Subcutaneous abdominal adipose tissue (tissue), 5 donors: ENCODE data around the gene ALCAM.
"Not testable (repeated sequence)": the region's sequence is repeated elsewhere in the genome, so short reads cannot be mapped to it uniquely, and the experiment has no call there.

Experiments
- H3K27ac ChIP-seq: one replicate; pipeline ENCODE4 v1.7.0; 2013; ENCODE audit warnings: low read depth, mild to moderate bottlenecking, inconsistent platforms, low read length, moderate library complexity
- H3K27me3 ChIP-seq, 5 donors: one replicate each; pipeline ENCODE4 v1.7.0; 2013; ENCODE audit warnings: low read length in 5 of 5, inconsistent platforms in 1 of 5; ENCODE audit not compliant: control insufficient read depth in 5 of 5, insufficient read depth in 4 of 5
- H3K36me3 ChIP-seq, 5 donors: one replicate each; pipeline ENCODE4 v1.7.0; 2013; ENCODE audit warnings: low read length in 5 of 5; ENCODE audit not compliant: control insufficient read depth in 5 of 5, insufficient read depth in 5 of 5
- H3K4me1 ChIP-seq, 5 donors: one replicate each; pipeline ENCODE4 v1.7.0; 2013; ENCODE audit warnings: low read length in 5 of 5, mild to moderate bottlenecking in 3 of 5, moderate library complexity in 1 of 5; ENCODE audit not compliant: control insufficient read depth in 5 of 5, insufficient read depth in 5 of 5
- H3K4me3 ChIP-seq, 5 donors: one replicate each; pipeline ENCODE4 v1.7.0; 2013; ENCODE audit warnings: low read length in 5 of 5, low read depth in 1 of 5
- H3K9ac ChIP-seq, 5 donors: one replicate each; pipeline ENCODE4 v1.7.0; 2013; ENCODE audit warnings: low read length in 5 of 5, mild to moderate bottlenecking in 4 of 5, moderate library complexity in 3 of 5
- H3K9me3 ChIP-seq, 5 donors: one replicate each; pipeline ENCODE4 v1.7.0; 2013; ENCODE audit warnings: low read length in 5 of 5; ENCODE audit not compliant: control insufficient read depth in 5 of 5
- donor health status: healthy.
- donor health status: healthy.
- donor health status: healthy.
- donor health status: healthy.
- donor health status: healthy.

The ALCAM gene

GRCh38 chr3:105594219-105594618, 227.5 kb downstream of the ALCAM start:
- Histone ChIP-seq H3K27ac (no peak overlapping the region), H3K9me3 (no peaks in the 10 kb centered on the region), H3K9ac (no peak overlapping the region), H3K4me3 (no peak overlapping the region), H3K4me1 (no peaks in the 10 kb centered on the region), H3K36me3 (no peaks in the 10 kb centered on the region), H3K27me3 (no peaks in the 10 kb centered on the region)

- no peaks in the 10 kb centered on the region for H3K9me3 ChIP-seq
- no peak overlapping the region for H3K4me3 ChIP-seq
- H3K36me3 ChIP-seq, result no peaks in the 10 kb centered on the region
- H3K27me3 ChIP-seq, result no peaks in the 10 kb centered on the region
- no peaks in the 10 kb centered on the region for H3K4me1 ChIP-seq
- H3K9ac ChIP-seq, result no peak overlapping the region
- no peak overlapping the region for H3K27ac ChIP-seq
These were observed 231.5 kb downstream of the ALCAM start for GRCh38 chr3:105598042-105598796.

GRCh38 chr3:105599350-105599749, 232.6 kb downstream of the ALCAM start:
- Histone ChIP-seq H3K27ac (no peak overlapping the region), H3K9ac (no peak overlapping the region), H3K4me3 (no peak overlapping the region), H3K27me3 (no peaks in the 10 kb centered on the region), H3K36me3 (no peaks in the 10 kb centered on the region), H3K9me3 (no peaks in the 10 kb centered on the region), H3K4me1 (no peaks in the 10 kb centered on the region)

- not testable (repeated sequence) for H3K9ac ChIP-seq, H3K27me3 ChIP-seq, H3K4me3 ChIP-seq, H3K4me1 ChIP-seq, H3K36me3 ChIP-seq, H3K9me3 ChIP-seq, H3K27ac ChIP-seq
These were observed 235.0 kb downstream of the ALCAM start for GRCh38 chr3:105601756-105602155.

GRCh38 chr3:105602286-105602685, 235.6 kb downstream of the ALCAM start:
- not testable (repeated sequence) for H3K36me3 ChIP-seq, H3K4me1 ChIP-seq, H3K4me3 ChIP-seq, H3K27ac ChIP-seq, H3K9ac ChIP-seq, H3K27me3 ChIP-seq, H3K9me3 ChIP-seq

- not testable (repeated sequence) for H3K4me3 ChIP-seq, H3K4me1 ChIP-seq, H3K9me3 ChIP-seq, H3K27me3 ChIP-seq, H3K27ac ChIP-seq, H3K36me3 ChIP-seq, H3K9ac ChIP-seq
These were observed 236.8 kb downstream of the ALCAM start for GRCh38 chr3:105603516-105603915.

- H3K9me3 ChIP-seq, result no peaks in the 10 kb centered on the region
- no peak overlapping the region for H3K4me3 ChIP-seq
- H3K9ac ChIP-seq, result no peak overlapping the region
- no peaks in the 10 kb centered on the region for H3K36me3 ChIP-seq
- no peak overlapping the region for H3K27ac ChIP-seq
- no peaks in the 10 kb centered on the region for H3K27me3 ChIP-seq
- H3K4me1 ChIP-seq, result no peaks in the 10 kb centered on the region
These were observed 239.3 kb downstream of the ALCAM start for GRCh38 chr3:105606016-105606415.

GRCh38 chr3:105608623-105609022, 241.9 kb downstream of the ALCAM start:
- Histone ChIP-seq H3K27me3 (no peaks in the 10 kb centered on the region), H3K36me3 (no peaks in the 10 kb centered on the region), H3K4me3 (no peak overlapping the region), H3K9me3 (no peaks in the 10 kb centered on the region), H3K9ac (no peak overlapping the region), H3K27ac (no peak overlapping the region), H3K4me1 (no peaks in the 10 kb centered on the region)

- Histone ChIP-seq H3K27me3 (no peaks in the 10 kb centered on the region), H3K9me3 (no peaks in the 10 kb centered on the region), H3K36me3 (no peaks in the 10 kb centered on the region), H3K4me3 (no peak overlapping the region), H3K27ac (no peak overlapping the region), H3K4me1 (no peaks in the 10 kb centered on the region), H3K9ac (no peak overlapping the region)
These were observed 243.8 kb downstream of the ALCAM start for GRCh38 chr3:105610473-105610872.

- H3K9ac ChIP-seq, result no peak overlapping the region
- H3K27ac ChIP-seq, result no peak overlapping the region
- no peaks in the 10 kb centered on the region for H3K27me3 ChIP-seq
- H3K4me1 ChIP-seq, result no peaks in the 10 kb centered on the region
- no peaks in the 10 kb centered on the region for H3K9me3 ChIP-seq
- H3K36me3 ChIP-seq, result no peaks in the 10 kb centered on the region
- no peak overlapping the region for H3K4me3 ChIP-seq
These were observed 244.8 kb downstream of the ALCAM start for GRCh38 chr3:105611304-105612192.
